ENCODE results near the gene TACC3. TPM values are rescaled to one million over a fixed set of nuclear protein-coding genes. Genes with fewer than 3 reads are reported as not detected.

TACC3 gene
- total and polyA plus RNA-seq, 7 experiments from 2014 or later: 70.5 to 165 (median 123) TPM

DNA sequence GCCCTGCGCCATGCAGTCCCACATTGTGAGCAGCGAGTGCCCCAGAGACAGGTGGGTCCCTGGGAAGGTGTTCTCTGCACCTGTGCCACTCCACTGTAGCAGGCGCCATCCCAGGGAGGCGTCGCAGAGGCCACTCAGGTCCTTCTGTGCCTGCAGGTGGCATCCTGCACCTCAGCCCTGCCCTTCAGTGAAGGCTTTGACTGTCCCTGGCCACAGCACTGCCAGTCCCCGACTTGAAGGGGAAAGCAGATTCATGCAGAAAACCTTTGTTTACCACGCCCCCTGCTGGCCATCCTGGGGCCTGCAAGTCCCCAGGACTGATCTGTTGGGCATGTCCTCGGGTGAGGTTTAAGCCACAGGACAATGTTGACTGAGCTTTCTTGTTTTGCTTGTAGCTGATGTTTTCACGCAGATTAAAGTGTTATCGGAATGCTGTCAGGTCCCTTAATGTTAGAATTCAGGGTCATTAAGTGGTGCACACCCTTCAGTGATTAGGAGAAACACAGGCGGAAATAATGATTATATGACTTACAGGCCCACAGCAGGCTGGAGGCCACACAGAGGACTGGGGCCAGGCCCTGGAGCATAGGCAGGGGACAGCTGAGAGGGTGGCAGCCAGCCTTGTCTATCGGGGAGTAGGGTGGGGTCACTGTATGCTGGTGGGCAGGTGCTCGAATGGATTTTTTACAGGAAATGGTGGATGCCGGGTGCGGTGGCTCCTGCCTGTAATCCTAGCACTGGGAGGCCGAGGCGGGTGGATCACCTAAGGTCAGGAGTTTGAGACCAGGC, 5.0 kb downstream of the TACC3 start:
- ChIA-PET CTCF (interaction anchor here (0.6 to 9.9 kb wide), 7 partner anchors 13 to 111 kb away, joined by 3 to 212 read pairs (median 5); no protein-coding TSS in a partner anchor), POLR2A (interaction anchor here (1.0 to 7.4 kb wide), 3 partner anchors 13 to 377 kb away, joined by 3 to 119 read pairs (median 86); partner anchors contain the start of gene SLBP)
- H3K9me3 Mint-ChIP-seq: peaks cover 0 to 2% (median 0%) of the 10 kb centered on the region in 11 donors
- peak; percentile 69 for ATAC-seq
- Histone ChIP-seq H3K27me3 (ENCODE audit: control insufficient read depth in 2 of 2, insufficient read depth in 2 of 2, low read length in 2 of 2) (no peaks in the 10 kb centered on the region), H3K27ac (ENCODE audit: low read depth, low read length) (peak overlapping the region; percentile 88), H3K9me3 (ENCODE audit: control insufficient read depth in 2 of 3, low read length in 3 of 3) (no peaks in the 10 kb centered on the region), H3K4me3 (ENCODE audit: low read length) (peak overlapping the region; percentile 31), H3K4me1 (ENCODE audit: control insufficient read depth in 2 of 2, insufficient read depth in 2 of 2, low read length in 2 of 2) (peaks cover 37 to 54% of the 10 kb centered on the region in 2 donors), H3K36me3 (ENCODE audit: control insufficient read depth in 2 of 3, insufficient read depth in 3 of 3, low read length in 3 of 3) (peaks cover 0 to 53% (median 28%) of the 10 kb centered on the region in 3 experiments)
- H3K36me3 Mint-ChIP-seq: peaks cover 8 to 51% (median 14%) of the 10 kb centered on the region in 5 donors
- peak; percentile 77 to 89 (median 84) for DNase-seq
- intact Hi-C loops (cut with micrococcal nuclease): loop anchor here (1.0 to 2.0 kb wide), 2 partner anchors 14 to 33 kb away; partner anchors contain the start of gene SLBP (in 2 of the 2)
- H3K27me3 Mint-ChIP-seq: no peaks in the 10 kb centered on the region
- H3K4me1 Mint-ChIP-seq: peaks cover 52 to 83% (median 59%) of the 10 kb centered on the region in 7 donors
- H3K27ac Mint-ChIP-seq: peak overlapping the region; percentile 18 to 99 (median 76)
- peak overlapping the region; percentile 32 to 97 (median 71) for H3K4me3 Mint-ChIP-seq

DNA sequence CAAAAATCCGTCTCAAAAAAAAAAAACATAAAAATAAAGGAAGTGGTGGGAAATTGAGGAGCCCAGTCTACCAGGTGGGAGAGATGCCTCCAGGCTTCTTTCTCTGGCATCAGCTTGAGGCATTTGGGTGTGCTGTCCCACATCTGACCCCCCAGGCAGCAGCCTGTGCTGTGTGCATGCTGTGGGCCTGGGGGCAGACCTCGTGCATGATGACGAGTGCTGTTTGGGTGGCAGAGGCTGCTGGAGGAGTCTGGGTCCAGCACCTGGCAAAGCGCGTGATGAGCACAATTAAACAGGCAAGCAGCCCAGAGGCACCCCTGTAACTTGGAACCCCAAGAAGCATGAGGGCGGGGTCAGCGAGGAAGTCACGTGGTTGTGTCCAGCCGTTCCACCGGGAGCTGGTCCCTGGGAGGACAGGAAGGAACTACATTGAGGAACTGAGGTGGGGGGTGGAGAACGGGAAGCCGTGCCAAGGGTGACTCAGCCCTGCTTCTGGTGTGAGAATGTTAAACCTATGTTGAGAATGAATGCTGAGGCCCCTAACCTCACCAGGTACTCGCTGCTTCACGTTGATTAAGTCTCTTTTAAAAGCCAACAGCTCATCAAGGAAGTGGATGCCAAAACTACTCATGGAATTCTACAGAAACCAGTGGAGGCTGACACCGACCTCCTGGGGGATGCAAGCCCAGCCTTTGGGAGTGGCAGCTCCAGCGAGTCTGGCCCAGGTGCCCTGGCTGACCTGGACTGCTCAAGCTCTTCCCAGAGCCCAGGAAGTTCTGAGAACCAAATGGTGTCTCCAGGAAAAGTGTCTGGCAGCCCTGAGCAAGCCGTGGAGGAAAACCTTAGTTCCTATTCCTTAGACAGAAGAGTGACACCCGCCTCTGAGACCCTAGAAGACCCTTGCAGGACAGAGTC, 6.1 kb downstream of the TACC3 start:
- Histone ChIP-seq H3K27ac (ENCODE audit: low read depth, low read length) (no peak overlapping the region), H3K36me3 (ENCODE audit: control insufficient read depth in 2 of 3, insufficient read depth in 3 of 3, low read length in 3 of 3) (peaks cover 0 to 60% (median 34%) of the 10 kb centered on the region in 3 experiments), H3K9me3 (ENCODE audit: control insufficient read depth in 2 of 3, low read length in 3 of 3) (no peaks in the 10 kb centered on the region), H3K4me3 (ENCODE audit: low read length) (no peak overlapping the region), H3K27me3 (ENCODE audit: control insufficient read depth in 2 of 2, insufficient read depth in 2 of 2, low read length in 2 of 2) (no peaks in the 10 kb centered on the region), H3K4me1 (ENCODE audit: control insufficient read depth in 2 of 2, insufficient read depth in 2 of 2, low read length in 2 of 2) (peaks cover 32 to 46% of the 10 kb centered on the region in 2 donors)
- intact Hi-C loops (cut with micrococcal nuclease): loop anchor here (2.0 kb wide), 1 partner anchor 15 kb away; the partner anchor contains the start of gene SLBP (in 2 of the 2)
- Mint-ChIP-seq H3K4me3 (peak overlapping the region in 1 of 10 donors; percentile 28), H3K9me3 (peaks cover 0 to 2% (median 0%) of the 10 kb centered on the region in 11 donors), H3K4me1 (peaks cover 46 to 77% (median 54%) of the 10 kb centered on the region in 7 donors), H3K27ac (peak overlapping the region in 2 of 9 donors; percentile 25 to 45), H3K27me3 (no peaks in the 10 kb centered on the region), H3K36me3 (peaks cover 8 to 48% (median 14%) of the 10 kb centered on the region in 5 donors)
- ATAC-seq (no peak), DNase-seq (no peak)
- CTCF ChIA-PET: interaction anchor here (0.6 to 9.9 kb wide), 3 partner anchors 14 to 693 kb away, joined by 3 to 212 read pairs (median 3); no protein-coding TSS in a partner anchor
- POLR2A ChIA-PET: interaction anchor here (0.5 to 5.5 kb wide), 3 partner anchors 35 to 378 kb away, joined by 3 to 86 read pairs (median 3); no protein-coding TSS in a partner anchor

DNA sequence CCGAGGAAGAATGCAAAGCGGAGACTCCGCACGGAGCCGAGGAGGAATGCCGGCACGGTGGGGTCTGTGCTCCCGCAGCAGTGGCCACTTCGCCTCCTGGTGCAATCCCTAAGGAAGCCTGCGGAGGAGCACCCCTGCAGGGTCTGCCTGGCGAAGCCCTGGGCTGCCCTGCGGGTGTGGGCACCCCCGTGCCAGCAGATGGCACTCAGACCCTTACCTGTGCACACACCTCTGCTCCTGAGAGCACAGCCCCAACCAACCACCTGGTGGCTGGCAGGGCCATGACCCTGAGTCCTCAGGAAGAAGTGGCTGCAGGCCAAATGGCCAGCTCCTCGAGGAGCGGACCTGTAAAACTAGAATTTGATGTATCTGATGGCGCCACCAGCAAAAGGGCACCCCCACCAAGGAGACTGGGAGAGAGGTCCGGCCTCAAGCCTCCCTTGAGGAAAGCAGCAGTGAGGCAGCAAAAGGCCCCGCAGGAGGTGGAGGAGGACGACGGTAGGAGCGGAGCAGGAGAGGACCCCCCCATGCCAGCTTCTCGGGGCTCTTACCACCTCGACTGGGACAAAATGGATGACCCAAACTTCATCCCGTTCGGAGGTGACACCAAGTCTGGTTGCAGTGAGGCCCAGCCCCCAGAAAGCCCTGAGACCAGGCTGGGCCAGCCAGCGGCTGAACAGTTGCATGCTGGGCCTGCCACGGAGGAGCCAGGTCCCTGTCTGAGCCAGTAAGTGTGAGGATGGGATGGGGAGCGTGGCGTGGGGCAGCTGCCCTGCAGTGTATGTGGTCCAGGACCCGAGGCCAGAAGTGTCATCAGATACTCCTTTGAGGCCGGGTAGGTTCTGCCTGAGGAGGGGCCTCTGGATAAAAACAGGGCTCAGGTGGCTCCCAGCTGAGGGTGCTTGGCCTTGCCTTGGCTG, 7.0 kb downstream of the TACC3 start:
- Histone ChIP-seq H3K4me1 (ENCODE audit: control insufficient read depth in 2 of 2, insufficient read depth in 2 of 2, low read length in 2 of 2) (peaks cover 22 to 38% of the 10 kb centered on the region in 2 donors), H3K36me3 (ENCODE audit: control insufficient read depth in 2 of 3, insufficient read depth in 3 of 3, low read length in 3 of 3) (peaks cover 0 to 70% (median 38%) of the 10 kb centered on the region in 3 experiments), H3K9me3 (ENCODE audit: control insufficient read depth in 2 of 3, low read length in 3 of 3) (no peaks in the 10 kb centered on the region), H3K4me3 (ENCODE audit: low read length) (no peak overlapping the region), H3K27ac (ENCODE audit: low read depth, low read length) (no peak overlapping the region), H3K27me3 (ENCODE audit: control insufficient read depth in 2 of 2, insufficient read depth in 2 of 2, low read length in 2 of 2) (no peaks in the 10 kb centered on the region)
- DNase-seq: no peak
- Mint-ChIP-seq H3K27ac (peak overlapping the region in 1 of 9 donors; percentile 25), H3K4me1 (peaks cover 36 to 68% (median 45%) of the 10 kb centered on the region in 7 donors), H3K4me3 (no peak overlapping the region), H3K36me3 (peaks cover 8 to 45% (median 14%) of the 10 kb centered on the region in 5 donors), H3K27me3 (no peaks in the 10 kb centered on the region), H3K9me3 (no peaks in the 10 kb centered on the region)
- ChIA-PET CTCF (interaction anchor here (1.0 to 9.9 kb wide), 2 partner anchors 8 to 36 kb away, joined by 3 to 212 read pairs; no protein-coding TSS in a partner anchor), POLR2A (interaction anchor here (1.0 to 5.5 kb wide), 2 partner anchors 8 to 36 kb away, joined by 3 to 86 read pairs; no protein-coding TSS in a partner anchor)
- intact Hi-C loops (cut with micrococcal nuclease): no loop called here
- no peak for ATAC-seq

DNA sequence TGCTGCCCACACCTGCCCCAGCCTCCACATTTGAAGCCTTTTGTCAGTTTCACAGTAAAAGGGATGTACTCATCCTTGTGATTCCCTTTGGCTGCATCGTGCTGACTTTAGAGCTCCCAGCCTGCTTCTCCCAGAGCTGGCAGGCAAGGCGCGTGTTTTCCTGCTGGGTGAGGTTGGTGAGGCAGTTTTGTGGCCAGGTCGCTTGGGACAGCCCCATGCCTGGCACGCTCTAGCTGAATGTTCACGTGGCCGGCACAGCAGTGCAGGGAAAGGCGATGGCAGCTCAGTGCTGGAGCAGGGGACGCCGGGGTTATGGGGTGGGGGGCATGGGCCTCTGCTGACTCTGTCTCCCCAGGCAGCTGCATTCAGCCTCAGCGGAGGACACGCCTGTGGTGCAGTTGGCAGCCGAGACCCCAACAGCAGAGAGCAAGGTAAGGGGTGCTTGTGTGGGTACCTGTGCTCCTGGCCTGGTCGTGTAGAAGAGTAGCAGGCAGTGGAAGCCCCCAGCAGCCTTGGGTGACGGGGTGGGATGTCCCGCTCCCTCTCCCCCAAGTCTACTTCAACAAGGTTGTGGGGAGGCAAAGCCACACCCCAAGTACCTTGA, 9.3 kb downstream of the TACC3 start:
- intact Hi-C loops (cut with micrococcal nuclease): no loop called here
- peaks cover 19 to 47% (median 32%) of the 10 kb centered on the region in 7 donors for H3K4me1 Mint-ChIP-seq
- POLR2A ChIA-PET: interaction anchor here (1.6 kb wide), 1 partner anchor 38 kb away, joined by 10 read pairs; no protein-coding TSS in a partner anchor

DNA sequence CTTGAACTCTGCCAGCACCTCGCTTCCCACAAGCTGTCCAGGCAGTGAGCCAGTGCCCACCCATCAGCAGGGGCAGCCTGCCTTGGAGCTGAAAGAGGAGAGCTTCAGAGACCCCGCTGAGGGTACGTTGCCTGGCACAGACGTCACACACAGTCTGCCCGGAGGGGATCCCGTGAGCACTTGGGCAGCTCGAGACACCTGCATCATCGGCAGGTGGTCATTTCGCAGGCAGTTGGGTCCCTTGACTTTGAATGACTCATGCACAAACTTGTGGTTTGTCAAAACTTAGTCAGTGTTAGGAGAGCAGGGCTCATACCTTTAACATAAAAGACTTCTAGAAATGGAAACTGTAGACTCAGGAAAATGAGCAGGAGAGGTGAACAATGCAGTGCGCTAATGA, 9.9 kb downstream of the TACC3 start:
- Mint-ChIP-seq H3K27me3 (no peaks in the 10 kb centered on the region), H3K36me3 (peaks cover 8 to 42% (median 12%) of the 10 kb centered on the region in 5 donors), H3K9me3 (no peaks in the 10 kb centered on the region), H3K4me1 (peaks cover 18 to 42% (median 29%) of the 10 kb centered on the region in 7 donors), H3K4me3 (no peak overlapping the region), H3K27ac (no peak overlapping the region)
- Histone ChIP-seq H3K36me3 (ENCODE audit: control insufficient read depth in 2 of 3, insufficient read depth in 3 of 3, low read length in 3 of 3) (peaks cover 0 to 87% (median 53%) of the 10 kb centered on the region in 3 experiments), H3K27ac (ENCODE audit: low read depth, low read length) (no peak overlapping the region), H3K4me1 (ENCODE audit: control insufficient read depth in 2 of 2, insufficient read depth in 2 of 2, low read length in 2 of 2) (peaks cover 4 to 11% of the 10 kb centered on the region in 2 donors), H3K4me3 (ENCODE audit: low read length) (no peak overlapping the region), H3K9me3 (ENCODE audit: control insufficient read depth in 2 of 3, low read length in 3 of 3) (no peaks in the 10 kb centered on the region), H3K27me3 (ENCODE audit: control insufficient read depth in 2 of 2, insufficient read depth in 2 of 2, low read length in 2 of 2) (no peaks in the 10 kb centered on the region)
- ATAC-seq (no peak), DNase-seq (no peak)
- ChIA-PET CTCF (interaction anchor here (9.9 kb wide), 1 partner anchor 39 kb away, joined by 212 read pairs; no protein-coding TSS in a partner anchor), POLR2A (no interaction called here)
- intact Hi-C loops (cut with micrococcal nuclease): no loop called here

More for the DNA sequence above, 9.3 kb downstream of the TACC3 start:
- Mint-ChIP-seq H3K9me3 (no peaks in the 10 kb centered on the region), H3K27me3 (no peaks in the 10 kb centered on the region), H3K36me3 (peaks cover 8 to 41% (median 13%) of the 10 kb centered on the region in 5 donors), H3K27ac (no peak overlapping the region), H3K4me3 (no peak overlapping the region)
- ATAC-seq (no peak), DNase-seq (no peak)
- CTCF ChIA-PET: interaction anchor here (0.6 to 9.9 kb wide), 2 partner anchors 38 to 1234 kb away, joined by 3 to 212 read pairs; no protein-coding TSS in a partner anchor
- Histone ChIP-seq H3K36me3 (ENCODE audit: control insufficient read depth in 2 of 3, insufficient read depth in 3 of 3, low read length in 3 of 3) (peaks cover 0 to 87% (median 50%) of the 10 kb centered on the region in 3 experiments), H3K4me1 (ENCODE audit: control insufficient read depth in 2 of 2, insufficient read depth in 2 of 2, low read length in 2 of 2) (peaks cover 10 to 16% of the 10 kb centered on the region in 2 donors), H3K9me3 (ENCODE audit: control insufficient read depth in 2 of 3, low read length in 3 of 3) (no peaks in the 10 kb centered on the region), H3K27ac (ENCODE audit: low read depth, low read length) (no peak overlapping the region), H3K27me3 (ENCODE audit: control insufficient read depth in 2 of 2, insufficient read depth in 2 of 2, low read length in 2 of 2) (no peaks in the 10 kb centered on the region), H3K4me3 (ENCODE audit: low read length) (no peak overlapping the region)
